T-helper 1 cell treated with Interleukin-12 subunit alpha and Interleukin-12 subunit beta and Interleukin-4 antibody, amounts not matched to agents 30 μg/mL and 1 μg/mL, for 36 hours (primary cell): ENCODE results near the gene NPDC1.

ENCODE experiments used
- H3K27ac Mint-ChIP-seq: one replicate; pipeline ENCODE4 v1.8.0; 2021; ENCODE audit warnings: mild to moderate bottlenecking, mixed read lengths
- H3K27me3 Mint-ChIP-seq: one replicate; pipeline ENCODE4 v1.8.0; 2021; ENCODE audit warnings: low read depth, mixed read lengths
- H3K36me3 Mint-ChIP-seq: one replicate; pipeline ENCODE4 v1.8.0; 2021; ENCODE audit warnings: low read depth, mixed read lengths
- H3K4me1 Mint-ChIP-seq: one replicate; pipeline ENCODE4 v1.8.0; 2021; ENCODE audit warnings: low read depth, mixed read lengths
- H3K4me3 Mint-ChIP-seq: one replicate; pipeline ENCODE4 v1.8.0; 2021; ENCODE audit warnings: mild to moderate bottlenecking, moderate library complexity, mixed read lengths
- H3K9me3 Mint-ChIP-seq: one replicate; pipeline ENCODE4 v1.8.0; 2021; ENCODE audit warnings: mixed read lengths

NPDC1 gene, protein sequence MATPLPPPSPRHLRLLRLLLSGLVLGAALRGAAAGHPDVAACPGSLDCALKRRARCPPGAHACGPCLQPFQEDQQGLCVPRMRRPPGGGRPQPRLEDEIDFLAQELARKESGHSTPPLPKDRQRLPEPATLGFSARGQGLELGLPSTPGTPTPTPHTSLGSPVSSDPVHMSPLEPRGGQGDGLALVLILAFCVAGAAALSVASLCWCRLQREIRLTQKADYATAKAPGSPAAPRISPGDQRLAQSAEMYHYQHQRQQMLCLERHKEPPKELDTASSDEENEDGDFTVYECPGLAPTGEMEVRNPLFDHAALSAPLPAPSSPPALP

DNA sequence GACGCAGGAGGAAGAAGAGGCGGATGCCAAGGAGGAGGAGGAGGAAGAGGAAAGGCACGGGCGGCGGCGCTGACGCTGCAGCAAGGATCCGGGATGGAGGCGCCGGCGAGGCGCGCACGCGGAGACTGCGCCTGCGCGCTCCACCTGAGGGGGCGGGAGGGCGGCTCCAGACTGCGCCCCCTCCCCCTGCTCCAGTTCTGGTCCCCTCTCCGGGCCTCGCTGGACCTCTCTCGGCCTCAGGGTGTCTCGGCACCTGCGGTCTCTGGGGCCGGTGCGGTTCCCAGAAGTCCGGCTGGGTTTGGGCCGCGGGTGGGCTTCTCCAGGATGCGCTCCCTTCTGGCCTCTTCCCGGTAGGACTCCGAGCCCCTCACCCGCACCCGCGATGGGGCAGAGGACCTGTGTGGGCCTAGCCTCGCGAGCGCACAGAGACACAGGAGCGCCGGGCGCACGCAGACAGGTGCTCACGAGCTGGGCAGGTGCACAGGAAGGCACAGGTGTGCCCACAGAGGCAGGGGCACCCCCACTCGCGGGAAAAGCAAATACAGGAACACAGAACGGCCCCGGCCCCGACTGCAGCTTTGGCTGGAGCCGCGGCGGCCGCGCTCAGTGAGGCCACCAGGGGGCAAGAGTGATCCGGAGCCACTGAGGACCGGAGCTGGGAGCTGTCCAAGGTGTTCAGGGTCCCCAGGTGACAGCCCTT lies at the start of gene NPDC1:
NPDC1 (minus strand) TSS at position 90 of the 700 bp plus-strand sequence. CDS start 188 bp downstream, outside the sequence.
- H3K4me1 Mint-ChIP-seq: peaks cover 3% of the 10 kb centered on the region
- no peaks in the 10 kb centered on the region for H3K36me3 Mint-ChIP-seq
- H3K27me3 Mint-ChIP-seq: peaks cover 37% of the 10 kb centered on the region
- H3K4me3 Mint-ChIP-seq: peak within 1 kb of the TSS; percentile 78
- H3K27ac Mint-ChIP-seq: no peak within 1 kb of the TSS
- H3K9me3 Mint-ChIP-seq: no peaks in the 10 kb centered on the region

DNA sequence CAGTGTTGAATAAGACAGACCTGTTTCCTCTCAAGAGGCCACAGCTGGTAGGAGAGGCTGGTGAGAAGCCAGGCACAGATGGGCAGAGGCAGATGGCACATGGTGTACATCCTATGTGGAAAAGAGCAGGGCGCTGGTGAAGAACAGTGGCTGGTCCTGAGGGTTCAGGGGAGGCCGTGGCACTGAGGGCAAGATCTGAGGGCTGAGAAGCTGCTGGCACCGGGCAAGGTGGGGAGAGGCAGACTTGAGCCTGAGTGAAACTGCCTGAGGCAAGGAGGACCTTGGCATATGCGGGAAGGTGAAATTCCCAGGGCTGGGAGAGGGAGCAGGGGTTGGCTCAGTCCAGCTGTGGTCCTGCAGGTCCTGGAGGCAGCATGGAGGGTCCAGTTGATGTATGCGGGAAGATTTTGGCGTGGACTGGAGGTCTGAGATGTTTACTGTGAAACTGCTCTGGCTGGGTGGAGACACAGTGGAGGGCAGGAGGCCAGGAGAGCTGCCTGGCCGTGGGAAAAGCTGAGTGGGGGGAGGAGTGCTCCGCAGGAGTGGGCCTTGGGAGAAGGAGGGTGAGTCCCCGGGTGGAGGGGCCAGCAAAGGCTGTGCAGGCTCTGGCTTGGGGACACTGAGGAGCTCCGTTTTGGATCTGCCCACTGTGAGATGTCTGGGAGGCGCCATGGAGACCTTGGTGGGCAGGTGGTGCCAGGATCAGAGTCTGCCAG lies 43.4 kb upstream of the NPDC1 start:
- H3K4me3 Mint-ChIP-seq: no peak overlapping the region

DNA sequence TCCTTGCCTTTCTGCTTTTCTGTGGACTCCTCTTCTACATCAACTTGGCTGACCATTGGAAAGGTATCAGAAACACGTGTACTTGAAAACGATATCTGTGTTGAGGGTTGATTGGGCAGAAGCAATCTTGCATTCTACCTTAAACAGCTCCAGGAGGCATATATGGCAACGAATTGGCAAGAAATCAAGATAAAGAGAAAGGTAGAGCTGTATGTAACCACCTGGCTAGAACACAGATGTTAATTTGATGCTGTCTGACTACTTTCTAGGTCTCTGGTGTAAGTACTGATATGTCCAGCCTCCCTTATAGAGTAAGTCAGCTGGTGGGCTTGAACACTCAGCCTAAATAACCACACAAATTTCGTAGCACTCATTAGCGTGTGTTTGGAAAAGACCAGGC lies 42.1 kb upstream of the NPDC1 start:
- Mint-ChIP-seq H3K4me3 (peak overlapping the region; percentile 86), H3K36me3 (peaks cover 20% of the 10 kb centered on the region), H3K9me3 (no peaks in the 10 kb centered on the region), H3K27me3 (no peaks in the 10 kb centered on the region), H3K27ac (peak overlapping the region; percentile 87), H3K4me1 (peaks cover 33% of the 10 kb centered on the region)

More for the DNA sequence above, 43.4 kb upstream of the NPDC1 start:
- H3K27me3 Mint-ChIP-seq: no peaks in the 10 kb centered on the region
- no peak overlapping the region for H3K27ac Mint-ChIP-seq
- H3K4me1 Mint-ChIP-seq: peaks cover 35% of the 10 kb centered on the region
- peaks cover 23% of the 10 kb centered on the region for H3K36me3 Mint-ChIP-seq
- H3K9me3 Mint-ChIP-seq: no peaks in the 10 kb centered on the region

DNA sequence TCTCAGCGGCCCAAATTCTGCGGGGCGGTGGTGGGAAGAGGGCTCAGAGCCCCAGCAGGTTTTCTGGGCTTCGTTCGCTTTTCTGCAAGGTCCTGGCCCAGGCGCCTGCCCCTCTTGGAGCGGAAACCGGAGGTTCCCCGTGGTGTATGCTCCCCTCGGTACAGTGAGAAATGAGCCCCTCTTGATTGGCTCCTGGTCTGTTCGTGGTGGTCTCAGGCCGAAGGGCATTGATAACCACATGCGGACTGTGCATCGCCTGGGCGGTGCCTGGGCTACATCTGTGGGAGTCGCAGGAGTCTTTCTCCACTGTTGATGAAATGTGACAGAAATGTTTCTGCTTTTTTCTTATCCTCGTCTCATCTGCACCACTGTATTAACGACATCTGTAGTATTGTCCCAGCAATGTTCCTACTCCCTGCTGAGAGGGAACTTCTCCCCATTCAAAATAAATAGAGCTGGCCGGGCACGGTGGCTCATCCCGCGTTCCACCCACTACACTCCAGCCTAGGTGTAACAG lies 41.5 kb upstream of the NPDC1 start:
- Mint-ChIP-seq H3K4me3 (peak overlapping the region; percentile 86), H3K4me1 (peaks cover 28% of the 10 kb centered on the region), H3K27ac (peak overlapping the region; percentile 87), H3K36me3 (peaks cover 15% of the 10 kb centered on the region), H3K9me3 (no peaks in the 10 kb centered on the region), H3K27me3 (no peaks in the 10 kb centered on the region)

DNA sequence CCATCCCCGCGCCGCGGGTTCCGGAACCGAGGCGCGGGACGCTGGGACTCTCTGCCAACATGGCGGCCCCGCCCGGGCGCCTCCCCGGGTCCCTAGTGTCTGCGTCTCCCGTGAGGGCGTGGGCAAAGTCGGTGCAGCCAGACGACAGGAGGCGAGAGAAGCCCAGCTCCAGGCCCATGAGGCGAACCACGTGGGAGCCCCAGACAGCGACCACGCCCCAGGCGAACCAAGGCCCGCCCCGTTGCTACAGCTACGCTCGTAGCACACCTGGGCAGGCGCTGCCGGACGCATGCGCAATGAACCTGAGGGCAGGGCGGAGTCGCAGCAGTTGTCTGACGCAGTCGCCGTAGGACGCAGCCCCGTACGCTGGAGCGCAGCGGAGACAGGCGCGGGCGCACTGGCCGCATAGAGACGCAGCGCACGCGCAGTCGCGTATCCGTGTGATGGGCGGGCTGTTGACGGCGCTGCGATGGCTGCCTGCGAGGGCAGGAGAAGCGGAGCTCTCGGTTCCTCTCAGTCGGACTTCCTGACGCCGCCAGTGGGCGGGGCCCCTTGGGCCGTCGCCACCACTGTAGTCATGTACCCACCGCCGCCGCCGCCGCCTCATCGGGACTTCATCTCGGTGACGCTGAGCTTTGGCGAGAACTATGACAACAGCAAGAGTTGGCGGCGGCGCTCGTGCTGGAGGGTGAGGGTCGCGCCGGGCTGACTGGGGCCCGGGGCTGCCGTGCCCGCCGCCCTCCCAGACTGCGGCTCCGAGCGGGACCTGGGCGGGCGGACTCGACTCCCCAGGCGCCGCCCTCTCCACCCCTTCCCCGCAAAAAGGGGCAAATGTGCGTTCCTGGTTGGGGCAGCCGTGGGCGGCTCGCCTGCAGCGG lies 40.8 kb upstream of the NPDC1 start, which contains the start of gene MAN1B1:
MAN1B1 (plus strand) TSS at position 455 of the 878 bp plus-strand sequence; CDS start at position 470, 15 bp downstream.
- Mint-ChIP-seq H3K36me3 (peaks cover 15% of the 10 kb centered on the region), H3K27ac (peak within 1 kb of the TSS; percentile 90), H3K4me1 (peaks cover 28% of the 10 kb centered on the region), H3K27me3 (no peaks in the 10 kb centered on the region), H3K9me3 (no peaks in the 10 kb centered on the region), H3K4me3 (peak within 1 kb of the TSS; percentile 93)

DNA sequence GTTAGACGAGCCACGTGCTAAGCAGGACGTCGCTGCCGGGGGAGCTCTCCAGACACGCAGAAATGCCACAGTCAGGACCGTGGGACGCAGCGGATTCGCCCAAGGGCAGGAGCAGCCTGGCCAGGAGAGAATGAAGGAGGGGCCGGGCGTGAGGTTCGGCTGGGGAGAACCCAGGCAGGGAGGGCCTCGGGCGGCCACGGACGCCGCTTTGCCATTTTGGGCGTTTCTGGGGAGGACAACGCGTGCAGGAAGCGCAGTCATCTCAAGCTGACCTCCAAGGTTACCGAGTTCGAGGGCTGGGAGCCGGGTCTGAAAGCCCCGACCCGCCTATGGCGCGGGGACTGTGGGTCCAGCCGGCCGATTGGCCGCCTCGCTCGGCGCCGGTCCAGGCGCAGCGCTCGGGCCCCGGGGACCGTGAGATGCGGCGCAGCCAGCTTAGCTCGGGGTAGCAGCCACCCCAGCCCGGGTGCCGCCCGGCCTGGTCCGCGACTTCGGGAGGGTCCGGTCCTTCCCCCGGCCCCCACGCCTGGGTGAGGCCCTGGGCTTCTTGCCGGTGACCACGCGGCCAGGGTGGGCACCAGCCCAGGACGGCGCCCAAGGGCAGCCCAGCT lies 40.0 kb upstream of the NPDC1 start:
- peaks cover 14% of the 10 kb centered on the region for H3K36me3 Mint-ChIP-seq
- no peaks in the 10 kb centered on the region for H3K27me3 Mint-ChIP-seq

DNA sequence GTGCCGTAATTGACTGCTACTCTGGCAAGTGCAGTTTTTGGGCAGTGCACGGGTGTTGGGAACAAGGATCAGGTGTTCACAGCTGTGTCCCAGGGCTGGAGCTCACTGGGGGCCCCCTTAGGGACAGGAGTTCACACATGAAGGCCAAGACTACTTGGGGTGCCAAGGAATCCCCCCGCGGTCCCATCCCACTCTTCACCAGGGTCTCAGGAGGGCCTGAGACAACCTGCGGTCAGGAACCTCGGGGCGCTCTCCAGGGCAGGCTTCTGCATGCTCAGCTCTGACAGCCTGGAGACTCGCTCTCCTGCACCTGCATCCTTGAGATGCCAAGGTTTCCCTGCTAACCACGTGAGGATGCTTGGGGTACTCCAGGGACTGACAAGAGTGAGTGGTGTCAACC lies 38.5 kb upstream of the NPDC1 start:
- no peaks in the 10 kb centered on the region for H3K27me3 Mint-ChIP-seq
- peaks cover 17% of the 10 kb centered on the region for H3K36me3 Mint-ChIP-seq
- H3K27ac Mint-ChIP-seq: no peak overlapping the region
- no peaks in the 10 kb centered on the region for H3K9me3 Mint-ChIP-seq
- peaks cover 28% of the 10 kb centered on the region for H3K4me1 Mint-ChIP-seq
- H3K4me3 Mint-ChIP-seq: no peak overlapping the region

More for the DNA sequence above, 40.0 kb upstream of the NPDC1 start:
- no peaks in the 10 kb centered on the region for H3K9me3 Mint-ChIP-seq
- H3K4me1 Mint-ChIP-seq: peaks cover 28% of the 10 kb centered on the region
- H3K27ac Mint-ChIP-seq: peak overlapping the region; percentile 90
- peak overlapping the region; percentile 93 for H3K4me3 Mint-ChIP-seq

DNA sequence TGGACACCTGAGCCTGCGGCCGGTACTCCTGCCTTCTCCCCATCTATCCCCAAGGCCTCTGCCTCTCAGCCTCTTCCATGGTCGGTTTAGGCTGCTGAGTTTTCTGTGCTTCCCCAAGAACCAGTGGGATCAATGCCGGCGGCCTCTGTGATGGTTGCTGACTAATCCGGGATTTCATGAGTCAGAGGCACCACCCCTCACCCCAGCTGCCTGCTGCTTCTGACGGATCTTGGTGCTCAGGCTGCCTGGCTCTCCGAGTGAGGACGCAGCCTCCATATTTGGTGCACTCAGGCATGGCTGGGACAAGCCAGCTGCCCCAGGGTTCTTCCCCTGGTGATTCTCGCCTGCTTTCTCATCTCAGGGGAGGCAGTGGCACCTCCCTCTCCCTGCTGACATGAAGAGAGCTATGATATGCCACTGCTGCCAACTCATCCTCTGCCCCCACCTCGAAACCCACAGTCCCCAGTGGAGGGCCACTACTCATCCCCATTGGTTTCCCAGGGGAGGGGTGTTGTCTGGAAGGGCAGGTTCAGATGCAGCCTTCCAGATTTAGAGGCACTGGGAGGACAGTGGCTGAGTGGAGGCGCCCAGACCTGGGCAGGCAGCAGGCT lies 37.5 kb upstream of the NPDC1 start:
- Mint-ChIP-seq H3K4me3 (no peak overlapping the region), H3K9me3 (no peaks in the 10 kb centered on the region), H3K4me1 (peaks cover 22% of the 10 kb centered on the region), H3K27ac (no peak overlapping the region), H3K27me3 (no peaks in the 10 kb centered on the region), H3K36me3 (peaks cover 10% of the 10 kb centered on the region)

DNA sequence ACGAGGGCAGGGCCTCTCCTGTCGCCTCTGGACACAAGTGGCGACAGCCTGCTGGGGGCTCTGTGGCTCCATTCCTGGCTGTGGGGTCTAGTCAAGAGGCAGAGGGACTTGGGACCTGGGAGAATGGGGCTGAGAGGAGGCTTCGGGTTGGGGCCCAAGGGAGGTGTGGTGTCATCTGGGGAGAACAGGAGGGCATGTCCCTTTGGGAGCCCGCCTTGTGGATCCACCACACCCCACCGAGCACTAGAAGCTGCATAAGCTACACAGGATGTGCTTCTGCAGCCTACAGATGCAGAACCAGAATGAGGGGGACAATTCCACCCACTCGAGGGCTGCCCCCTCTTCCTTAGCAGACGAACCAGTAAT lies 36.9 kb upstream of the NPDC1 start:
- H3K27me3 Mint-ChIP-seq: no peaks in the 10 kb centered on the region
- H3K4me3 Mint-ChIP-seq: no peak overlapping the region
- H3K4me1 Mint-ChIP-seq: peaks cover 18% of the 10 kb centered on the region

DNA sequence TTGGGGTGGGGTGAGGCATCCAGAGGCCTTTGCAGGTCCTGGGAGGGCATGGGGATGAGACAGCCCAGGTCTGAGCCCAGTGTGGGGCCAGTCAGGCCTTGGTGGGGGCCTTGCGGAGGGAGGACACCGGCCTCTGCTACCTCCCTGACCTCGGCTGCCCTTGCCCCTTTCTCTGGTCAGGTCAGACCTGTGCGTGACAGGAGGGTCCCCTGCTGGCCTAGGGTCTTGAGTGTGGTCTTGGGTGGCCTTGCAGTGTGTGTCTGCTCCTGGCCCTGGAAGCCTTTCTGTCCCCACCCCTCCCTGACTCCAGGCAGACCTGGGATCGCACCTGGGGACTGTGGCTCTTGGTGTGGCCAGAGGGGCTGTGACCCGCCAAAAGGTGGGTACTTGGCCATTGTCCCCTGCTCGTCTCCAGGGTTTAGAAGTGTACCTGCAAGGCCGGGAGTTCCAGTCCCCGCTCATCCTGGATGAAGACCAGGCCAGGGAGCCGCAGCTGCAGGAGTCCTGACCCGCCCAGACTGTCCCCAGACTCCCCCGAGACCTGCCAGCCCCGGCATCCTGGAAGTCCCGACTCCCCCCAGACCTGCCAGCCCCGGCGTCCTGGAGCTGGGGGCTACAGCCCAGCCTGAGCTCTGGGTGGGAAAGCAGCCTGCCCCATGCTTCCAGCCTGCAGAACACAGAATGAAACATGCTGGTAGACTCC lies 36.4 kb upstream of the NPDC1 start:
- Mint-ChIP-seq H3K36me3 (peaks cover 8% of the 10 kb centered on the region), H3K9me3 (no peaks in the 10 kb centered on the region), H3K27me3 (no peaks in the 10 kb centered on the region), H3K4me1 (peaks cover 13% of the 10 kb centered on the region), H3K27ac (no peak overlapping the region), H3K4me3 (no peak overlapping the region)

More for the DNA sequence above, 36.9 kb upstream of the NPDC1 start:
- H3K36me3 Mint-ChIP-seq: peaks cover 8% of the 10 kb centered on the region
- H3K27ac Mint-ChIP-seq: no peak overlapping the region
- no peaks in the 10 kb centered on the region for H3K9me3 Mint-ChIP-seq

DNA sequence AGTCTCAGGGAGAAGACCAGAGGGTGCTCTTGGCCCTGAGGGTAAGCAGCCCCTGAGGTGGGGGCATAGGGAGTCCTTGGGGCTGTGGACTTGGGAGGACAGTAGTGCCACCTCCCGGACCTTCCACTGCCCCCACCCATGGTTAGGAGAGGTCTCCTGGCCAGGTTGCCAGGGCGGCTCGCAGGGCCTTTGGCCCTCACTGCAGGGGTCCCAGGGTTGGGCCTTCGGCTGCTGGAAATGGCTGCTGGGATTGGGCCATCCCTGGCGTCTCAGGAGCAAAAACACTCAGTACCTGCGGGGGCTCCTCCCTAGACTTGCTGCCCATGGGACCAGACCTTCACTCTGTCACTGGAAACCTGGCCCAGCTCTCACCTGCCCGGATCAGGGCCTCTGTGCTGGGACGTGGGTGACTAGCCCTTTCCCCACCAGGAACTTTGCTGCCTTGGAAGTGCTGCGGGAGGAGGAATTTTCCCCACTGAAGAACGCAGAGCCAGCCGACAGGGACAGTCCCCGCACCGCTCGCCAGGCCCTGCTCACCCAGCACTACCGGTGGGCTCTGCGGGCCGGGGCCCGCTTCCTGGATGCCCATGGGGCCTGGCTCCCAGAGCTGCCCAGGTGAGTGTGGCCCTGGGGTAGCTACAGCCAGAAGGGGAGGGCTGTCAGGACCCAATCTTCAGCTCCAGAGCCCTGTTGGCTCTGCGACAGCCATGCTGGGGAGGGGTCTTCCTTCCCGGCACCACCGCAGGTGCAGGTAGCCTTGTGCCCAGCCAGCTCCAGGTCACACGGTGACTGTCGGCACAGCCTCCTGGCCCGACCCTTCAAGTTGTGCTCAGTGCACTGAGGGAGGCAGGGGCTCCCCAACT lies 34.5 kb upstream of the NPDC1 start:
- no peaks in the 10 kb centered on the region for H3K9me3 Mint-ChIP-seq
- H3K36me3 Mint-ChIP-seq: peaks cover 8% of the 10 kb centered on the region
- peaks cover 9% of the 10 kb centered on the region for H3K4me1 Mint-ChIP-seq
- no peak overlapping the region for H3K4me3 Mint-ChIP-seq
- no peaks in the 10 kb centered on the region for H3K27me3 Mint-ChIP-seq
- no peak overlapping the region for H3K27ac Mint-ChIP-seq

DNA sequence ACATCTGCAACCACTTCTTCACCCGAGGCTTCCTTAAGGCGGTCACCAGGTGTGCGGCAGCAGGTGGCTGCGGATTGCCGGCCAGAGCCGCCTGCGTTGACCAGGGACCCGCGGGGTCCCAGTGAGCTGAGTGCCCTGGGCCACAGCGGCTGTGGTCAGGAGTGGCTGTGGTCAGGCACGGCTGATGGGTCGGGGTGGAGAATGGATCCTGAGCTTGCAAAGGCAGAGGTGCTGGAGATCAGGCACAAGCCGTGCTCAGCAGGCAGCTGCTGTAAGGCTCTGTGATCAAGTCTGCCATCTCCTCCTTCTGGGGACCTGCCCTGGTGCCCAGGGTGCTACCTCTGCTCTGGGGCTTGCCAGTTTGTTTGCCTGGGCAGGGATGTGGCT lies 33.4 kb upstream of the NPDC1 start:
- Mint-ChIP-seq H3K9me3 (no peaks in the 10 kb centered on the region), H3K27ac (no peak overlapping the region), H3K36me3 (peaks cover 8% of the 10 kb centered on the region), H3K4me3 (no peak overlapping the region), H3K4me1 (peaks cover 5% of the 10 kb centered on the region), H3K27me3 (no peaks in the 10 kb centered on the region)
